Mesendoderm (in vitro differentiated cells): ENCODE measurements around the gene TMEM200B.
"Not testable (repeated sequence)": the region's sequence is repeated elsewhere in the genome, so short reads cannot be mapped to it uniquely, and the experiment has no call there.

Experiments used
- DNase-seq: peaks from one replicate; pipeline ENCODE4 v3.0.0; 2013
- H2AK5ac ChIP-seq: 2 replicates; pipeline ENCODE4 v1.6.1; 2013; ENCODE audit warnings: low read length, inconsistent platforms
- H2BK120ac ChIP-seq: 2 replicates; pipeline ENCODE4 v1.6.1; 2013; ENCODE audit warnings: low read depth, mild to moderate bottlenecking, low read length, moderate library complexity, mixed read lengths
- H2BK15ac ChIP-seq: replicated peaks from 2 replicates; pipeline ENCODE4 v1.6.1; 2013; ENCODE audit warnings: low read depth, mild to moderate bottlenecking, moderate library complexity
- H2BK5ac ChIP-seq: 2 replicates; pipeline ENCODE4 v1.6.1; 2013; ENCODE audit warnings: low read length, inconsistent platforms
- H3K18ac ChIP-seq: 2 replicates; pipeline ENCODE4 v1.6.1; 2013; ENCODE audit warnings: mild to moderate bottlenecking, low read length, mixed read lengths
- H3K23ac ChIP-seq: one replicate; pipeline ENCODE4 v1.6.1; 2013; ENCODE audit warnings: low read length
- H3K27ac ChIP-seq: 2 replicates; pipeline ENCODE4 v1.5.1; 2013; ENCODE audit warnings: low read depth, mild to moderate bottlenecking, inconsistent platforms, low read length, moderate library complexity
- H3K27me3 ChIP-seq: 2 replicates; pipeline ENCODE4 v1.6.1; 2013; ENCODE audit warnings: low read length, control low read depth, mild to moderate bottlenecking, inconsistent platforms; ENCODE audit not compliant: insufficient read depth, poor library complexity
- H3K36me3 ChIP-seq: 2 replicates; pipeline ENCODE4 v1.6.1; 2013; ENCODE audit warnings: low read length, inconsistent platforms; ENCODE audit not compliant: control insufficient read depth, insufficient read depth
- H3K4ac ChIP-seq: one replicate; pipeline ENCODE4 v1.6.1; 2013; ENCODE audit warnings: low read depth, mild to moderate bottlenecking, low read length, moderate library complexity
- H3K4me1 ChIP-seq: 2 replicates; pipeline ENCODE4 v1.6.1; 2013; ENCODE audit warnings: low read depth, low read length, inconsistent platforms; ENCODE audit not compliant: control insufficient read depth
- H3K4me2 ChIP-seq: 2 replicates; pipeline ENCODE4 v1.6.1; 2013; ENCODE audit warnings: low read length
- H3K4me3 ChIP-seq: 2 replicates; pipeline ENCODE4 v1.5.1; 2013; ENCODE audit warnings: mild to moderate bottlenecking, low read length
- H3K56ac ChIP-seq: one replicate; pipeline ENCODE4 v1.6.1; 2013; ENCODE audit warnings: low read length
- H3K79me1 ChIP-seq: 2 replicates; pipeline ENCODE4 v1.6.1; 2013; ENCODE audit warnings: low read length, inconsistent platforms
- H3K79me2 ChIP-seq: 2 replicates; pipeline ENCODE4 v1.6.1; 2013; ENCODE audit warnings: mild to moderate bottlenecking, low read length; ENCODE audit not compliant: control insufficient read depth, insufficient read depth
- H3K9ac ChIP-seq: 2 replicates; pipeline ENCODE4 v1.6.1; 2013; ENCODE audit warnings: low read length, inconsistent platforms
- H4K5ac ChIP-seq: one replicate; pipeline ENCODE4 v1.6.1; 2013; ENCODE audit warnings: low read length
- H4K8ac ChIP-seq: one replicate; pipeline ENCODE4 v1.6.1; 2013; ENCODE audit warnings: low read depth, mild to moderate bottlenecking, control low read depth, low read length, moderate library complexity
- WGBS: extraction: QIAGEN DNeasy Blood & Tissue Kit; methylation state at CpG from one replicate; pipeline ENCODE4 v1.1.7; 2013; ENCODE audit warnings: low lambda C conversion rate, missing lambda C conversion rate; ENCODE audit not compliant: insufficient coverage; ENCODE audit errors: extremely low coverage; 5-methylcytosine and 5-hydroxymethylcytosine counted together

TMEM200B gene

GRCh38 chr1:29099286-29099685 is 24.4 kb downstream of the TMEM200B start:
- no peak for DNase-seq
- H4K8ac ChIP-seq = no peak overlapping the region
- H2BK5ac ChIP-seq = no peak overlapping the region
- H3K4me2 ChIP-seq = no peak overlapping the region
- no peaks in the 10 kb centered on the region for H3K27me3 ChIP-seq
- H3K56ac ChIP-seq = no peak overlapping the region
- no peak overlapping the region for H3K18ac ChIP-seq
- no peaks in the 10 kb centered on the region for H3K36me3 ChIP-seq
- no peak overlapping the region for H3K4me3 ChIP-seq
- H3K4me1 ChIP-seq = no peaks in the 10 kb centered on the region
- no peaks in the 10 kb centered on the region for H3K79me1 ChIP-seq
- H2BK15ac ChIP-seq = no peak overlapping the region
- no peak overlapping the region for H3K23ac ChIP-seq
- H4K5ac ChIP-seq = no peak overlapping the region
- no peak overlapping the region for H3K27ac ChIP-seq
- whole genome bisulfite sequencing = no CpG with 5 or more reads among the region's 4 CpGs
- H2AK5ac ChIP-seq = no peak overlapping the region
- H2BK120ac ChIP-seq = no peak overlapping the region
- H3K4ac ChIP-seq = no peak overlapping the region
- H3K9ac ChIP-seq = no peak overlapping the region
- H3K79me2 ChIP-seq = no peaks in the 10 kb centered on the region

GRCh38 chr1:29096231-29096886 is 27.3 kb downstream of the TMEM200B start:
- H3K4ac ChIP-seq = no peak overlapping the region
- H3K79me2 ChIP-seq = no peaks in the 10 kb centered on the region
- no CpG with 5 or more reads among the region's 4 CpGs for WGBS
- no peak overlapping the region for H3K18ac ChIP-seq
- no peak for DNase-seq
- no peak overlapping the region for H2BK120ac ChIP-seq
- no peak overlapping the region for H3K9ac ChIP-seq
- H3K36me3 ChIP-seq = no peaks in the 10 kb centered on the region
- H4K5ac ChIP-seq = no peak overlapping the region
- no peaks in the 10 kb centered on the region for H3K27me3 ChIP-seq
- H3K27ac ChIP-seq = no peak overlapping the region
- H2AK5ac ChIP-seq = no peak overlapping the region
- H3K56ac ChIP-seq = no peak overlapping the region
- no peaks in the 10 kb centered on the region for H3K79me1 ChIP-seq
- no peak overlapping the region for H4K8ac ChIP-seq
- no peak overlapping the region for H3K4me2 ChIP-seq
- H2BK5ac ChIP-seq = no peak overlapping the region
- no peak overlapping the region for H2BK15ac ChIP-seq
- no peak overlapping the region for H3K4me3 ChIP-seq
- H3K4me1 ChIP-seq = no peaks in the 10 kb centered on the region
- H3K23ac ChIP-seq = no peak overlapping the region

- no peak overlapping the region for H3K27ac ChIP-seq
- H3K36me3 ChIP-seq = no peaks in the 10 kb centered on the region
- no CpG with 5 or more reads among the region's 1 CpG for WGBS
These were observed 28.7 kb downstream of the TMEM200B start for GRCh38 chr1:29094954-29095353.

GRCh38 chr1:29094433-29094832 is 29.3 kb downstream of the TMEM200B start:
- no peaks in the 10 kb centered on the region for H3K79me1 ChIP-seq
- no peak overlapping the region for H3K27ac ChIP-seq
- H2BK5ac ChIP-seq = no peak overlapping the region
- no peak overlapping the region for H2AK5ac ChIP-seq
- H3K9ac ChIP-seq = no peak overlapping the region
- no peaks in the 10 kb centered on the region for H3K79me2 ChIP-seq
- H3K4me3 ChIP-seq = no peak overlapping the region
- no peak overlapping the region for H3K4ac ChIP-seq
- no peak overlapping the region for H2BK15ac ChIP-seq
- no peaks in the 10 kb centered on the region for H3K27me3 ChIP-seq
- H3K4me2 ChIP-seq = no peak overlapping the region
- no peak overlapping the region for H3K56ac ChIP-seq
- no peak overlapping the region for H2BK120ac ChIP-seq
- H3K36me3 ChIP-seq = no peaks in the 10 kb centered on the region
- no peak overlapping the region for H4K8ac ChIP-seq
- no peaks in the 10 kb centered on the region for H3K4me1 ChIP-seq
- DNase-seq = no peak
- H3K23ac ChIP-seq = no peak overlapping the region
- H3K18ac ChIP-seq = no peak overlapping the region
- H4K5ac ChIP-seq = no peak overlapping the region
- no CpG with 5 or more reads among the region's 3 CpGs for WGBS

More at GRCh38 chr1:29094954-29095353, 28.7 kb downstream of the TMEM200B start:
- no peak overlapping the region for H4K5ac ChIP-seq
- H3K9ac ChIP-seq = no peak overlapping the region
- H2AK5ac ChIP-seq = no peak overlapping the region
- no peak overlapping the region for H3K4me3 ChIP-seq
- H3K27me3 ChIP-seq = no peaks in the 10 kb centered on the region
- no peak overlapping the region for H3K56ac ChIP-seq
- H3K18ac ChIP-seq = no peak overlapping the region
- no peak overlapping the region for H2BK120ac ChIP-seq
- no peak overlapping the region for H2BK15ac ChIP-seq
- no peak overlapping the region for H3K4ac ChIP-seq
- no peak overlapping the region for H2BK5ac ChIP-seq
- no peaks in the 10 kb centered on the region for H3K79me2 ChIP-seq
- H3K79me1 ChIP-seq = no peaks in the 10 kb centered on the region
- no peak overlapping the region for H4K8ac ChIP-seq
- DNase-seq = no peak
- H3K4me2 ChIP-seq = no peak overlapping the region
- H3K4me1 ChIP-seq = no peaks in the 10 kb centered on the region
- no peak overlapping the region for H3K23ac ChIP-seq

- not testable (repeated sequence) for H3K27ac ChIP-seq, H3K4me2 ChIP-seq, H3K4me3 ChIP-seq, H2AK5ac ChIP-seq, H3K23ac ChIP-seq, DNase-seq, H3K4me1 ChIP-seq, H3K9ac ChIP-seq, H3K18ac ChIP-seq, H3K36me3 ChIP-seq, H3K4ac ChIP-seq, H4K8ac ChIP-seq, H3K79me1 ChIP-seq, H3K27me3 ChIP-seq, H4K5ac ChIP-seq, H2BK120ac ChIP-seq, H2BK5ac ChIP-seq, H2BK15ac ChIP-seq, H3K79me2 ChIP-seq, H3K56ac ChIP-seq
- WGBS = no CpG with 5 or more reads among the region's 5 CpGs
These were observed 31.0 kb downstream of the TMEM200B start for GRCh38 chr1:29092704-29093103.

GRCh38 chr1:29090937-29091618 is 32.6 kb downstream of the TMEM200B start:
- no peak overlapping the region for H3K4me2 ChIP-seq
- H2AK5ac ChIP-seq = no peak overlapping the region
- no peaks in the 10 kb centered on the region for H3K4me1 ChIP-seq
- no peak overlapping the region for H3K4ac ChIP-seq
- no peak overlapping the region for H2BK15ac ChIP-seq
- H3K79me2 ChIP-seq = no peaks in the 10 kb centered on the region
- H3K23ac ChIP-seq = no peak overlapping the region
- no peak overlapping the region for H3K4me3 ChIP-seq
- no peak for DNase-seq
- H2BK5ac ChIP-seq = no peak overlapping the region
- no peak overlapping the region for H2BK120ac ChIP-seq
- no peak overlapping the region for H3K18ac ChIP-seq
- no peaks in the 10 kb centered on the region for H3K27me3 ChIP-seq
- no peak overlapping the region for H3K9ac ChIP-seq
- no peak overlapping the region for H3K27ac ChIP-seq
- no peak overlapping the region for H4K5ac ChIP-seq
- no peaks in the 10 kb centered on the region for H3K36me3 ChIP-seq
- H3K79me1 ChIP-seq = no peaks in the 10 kb centered on the region
- no peak overlapping the region for H3K56ac ChIP-seq
- no peak overlapping the region for H4K8ac ChIP-seq
